HG03575 (cell line): ENCODE results near the gene SETD4.

ENCODE experiments used
- ATAC-seq: cut with Tn5 transposase; IDR thresholded peaks from one replicate; pipeline ENCODE4 v1.9.1; 2021; ENCODE audit not compliant: unreplicated experiment, insufficient number of reproducible peaks, low FRiP score; ENCODE audit errors: extremely low read depth

The SETD4 gene

DNA sequence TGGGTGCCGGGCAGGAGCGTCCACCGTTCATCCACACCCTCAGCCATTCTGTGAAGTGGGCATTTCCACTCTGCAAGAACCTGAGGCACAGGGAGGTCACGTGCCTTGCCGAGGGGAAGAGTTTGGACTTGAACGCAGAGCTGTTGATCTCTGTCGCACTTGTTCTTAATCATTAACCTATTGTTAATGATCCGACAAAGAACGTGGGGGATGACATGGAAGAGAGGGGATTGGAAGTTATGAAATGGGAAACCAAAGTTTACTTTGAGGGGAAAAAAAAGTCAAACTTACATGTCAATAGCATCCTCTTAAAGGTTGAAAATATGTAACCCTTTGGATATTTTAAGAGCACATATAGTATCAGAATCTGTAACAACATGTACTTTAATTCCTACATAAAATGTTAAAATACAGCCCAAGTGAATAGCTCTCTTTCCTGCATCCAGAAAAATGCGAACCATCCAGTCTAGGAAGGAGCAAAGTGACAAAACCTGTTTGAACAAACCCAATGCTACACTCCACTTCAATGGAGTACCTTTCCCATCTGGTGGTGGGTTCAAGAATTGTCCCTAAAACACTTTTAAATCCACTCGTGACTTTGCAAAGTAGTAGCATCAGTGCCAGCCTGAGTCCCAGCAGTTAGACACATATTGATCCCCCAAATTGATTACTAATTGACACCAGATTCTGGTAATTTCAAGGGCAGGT lies 75.5 kb downstream of the SETD4 start:
- ATAC-seq, result no peak
